H9 (cell line): ENCODE results near the gene MCU. TPM values are rescaled to one million over a fixed set of nuclear protein-coding genes. Genes with fewer than 3 reads are reported as not detected.

Source experiments
- DNase-seq: peaks from one replicate; pipeline ENCODE4 v3.0.0-alpha.2; 2017
- H2AFZ ChIP-seq: one replicate; pipeline ENCODE4 v1.6.1; 2013; ENCODE audit warnings: mild to moderate bottlenecking, low read length, control low read depth, moderate library complexity
- H2AK5ac ChIP-seq: 2 replicates; pipeline ENCODE4 v1.6.1; 2013; ENCODE audit warnings: low read length, control low read depth, mixed read lengths; ENCODE audit not compliant: insufficient read length
- H2BK120ac ChIP-seq: one replicate; pipeline ENCODE4 v1.6.1; 2013; ENCODE audit warnings: low read depth, mild to moderate bottlenecking, low read length, control low read depth, inconsistent platforms; ENCODE audit not compliant: poor library complexity, severe bottlenecking
- H2BK12ac ChIP-seq: 2 replicates; pipeline ENCODE4 v1.6.1; 2013; ENCODE audit warnings: low read length, control low read depth, mixed read lengths, low read depth; ENCODE audit not compliant: insufficient read length
- H2BK15ac ChIP-seq: 2 replicates; pipeline ENCODE4 v1.6.1; 2013; ENCODE audit warnings: low read depth, low read length, control low read depth
- H2BK20ac ChIP-seq: one replicate; pipeline ENCODE4 v1.6.1; 2013; ENCODE audit warnings: low read depth, mild to moderate bottlenecking, low read length, control low read depth, inconsistent platforms; ENCODE audit not compliant: poor library complexity, severe bottlenecking
- H2BK5ac ChIP-seq: 2 replicates; pipeline ENCODE4 v1.6.1; 2013; ENCODE audit warnings: low read length, control low read depth, mixed read lengths; ENCODE audit not compliant: insufficient read length
- H3K14ac ChIP-seq: 2 replicates; pipeline ENCODE4 v1.6.1; 2013; ENCODE audit warnings: low read length, control low read depth; ENCODE audit not compliant: insufficient read depth
- H3K18ac ChIP-seq: 2 replicates; pipeline ENCODE4 v1.6.1; 2013; ENCODE audit warnings: low read depth, mild to moderate bottlenecking, mixed read lengths, low read length, control low read depth; ENCODE audit not compliant: insufficient read length
- H3K23ac ChIP-seq: 2 replicates; pipeline ENCODE4 v1.6.1; 2013; ENCODE audit warnings: low read length, control low read depth, mixed read lengths, low read depth; ENCODE audit not compliant: insufficient read length
- H3K23me2 ChIP-seq: 2 replicates; pipeline ENCODE4 v1.6.1; 2013; ENCODE audit warnings: low read depth, mild to moderate bottlenecking, mixed read lengths, low read length, control low read depth; ENCODE audit not compliant: insufficient read length, poor library complexity, severe bottlenecking
- H3K27ac ChIP-seq: 2 replicates; pipeline ENCODE4 v1.5.1; 2013; ENCODE audit warnings: low read length, control low read depth, mixed read lengths, low read depth; ENCODE audit not compliant: insufficient read length
- H3K27me3 ChIP-seq: 2 replicates; pipeline ENCODE4 v1.6.1; 2013; ENCODE audit warnings: low read length, control low read depth, inconsistent platforms; ENCODE audit not compliant: insufficient read depth
- H3K4ac ChIP-seq: 2 replicates; pipeline ENCODE4 v1.6.1; 2013; ENCODE audit warnings: low read depth, mild to moderate bottlenecking, control low read depth, inconsistent platforms, low read length, moderate library complexity
- H3K4me1 ChIP-seq: 2 replicates; pipeline ENCODE4 v1.6.1; 2013; ENCODE audit warnings: low read length, control low read depth, inconsistent platforms; ENCODE audit not compliant: insufficient read depth
- H3K4me2 ChIP-seq: 2 replicates; pipeline ENCODE4 v1.6.1; 2013; ENCODE audit warnings: low read length, control low read depth, mixed read lengths; ENCODE audit not compliant: insufficient read length, insufficient read depth
- H3K56ac ChIP-seq: 2 replicates; pipeline ENCODE4 v1.6.1; 2013; ENCODE audit warnings: low read depth, mild to moderate bottlenecking, mixed read lengths, low read length, control low read depth; ENCODE audit not compliant: insufficient read length
- H3K79me1 ChIP-seq: 2 replicates; pipeline ENCODE4 v1.6.1; 2013; ENCODE audit warnings: low read depth, mild to moderate bottlenecking, moderate library complexity, low read length, control low read depth, inconsistent platforms; ENCODE audit not compliant: insufficient read depth, poor library complexity, severe bottlenecking
- H3K79me2 ChIP-seq: 2 replicates; pipeline ENCODE4 v1.6.1; 2013; ENCODE audit warnings: low read length, control low read depth, inconsistent platforms; ENCODE audit not compliant: insufficient read depth
- H3K9ac ChIP-seq: 2 replicates; pipeline ENCODE4 v1.6.1; 2013; ENCODE audit warnings: low read length, control low read depth, mixed read lengths; ENCODE audit not compliant: insufficient read length; ENCODE audit errors: extremely low read depth
- H3K9me3 ChIP-seq: one replicate; pipeline ENCODE4 v1.6.1; 2013; ENCODE audit warnings: low read depth, low read length, inconsistent platforms; ENCODE audit not compliant: control insufficient read depth
- H3T11ph ChIP-seq: one replicate; pipeline ENCODE4 v1.6.1; 2013; ENCODE audit warnings: mild to moderate bottlenecking, low read length, control low read depth, inconsistent platforms
- H4K20me1 ChIP-seq: one replicate; pipeline ENCODE4 v1.6.1; 2013; ENCODE audit not compliant: control insufficient read depth, insufficient read length, insufficient read depth
- H4K5ac ChIP-seq: 2 replicates; pipeline ENCODE4 v1.6.1; 2013; ENCODE audit warnings: low read depth, mild to moderate bottlenecking, mixed read lengths, low read length, control low read depth; ENCODE audit not compliant: insufficient read length
- H4K8ac ChIP-seq: replicated peaks from 2 replicates; pipeline ENCODE4 v1.6.1; 2013; ENCODE audit warnings: low read length, control low read depth, mixed read lengths, low read depth; ENCODE audit not compliant: insufficient read length
- H4K91ac ChIP-seq: 2 replicates; pipeline ENCODE4 v1.6.1; 2013; ENCODE audit warnings: low read depth, mild to moderate bottlenecking, moderate library complexity, mixed read lengths, low read length, control low read depth; ENCODE audit not compliant: insufficient read length
- H3K27ac Mint-ChIP-seq, 3 experiments: 2 replicates in 2 of 3; 3 replicates in 1 of 3; pipeline ENCODE4 v1.8.0; 2020 to 2021; ENCODE audit warnings: mixed read lengths in 3 of 3, mild to moderate bottlenecking in 1 of 3, moderate library complexity in 1 of 3
- H3K27me3 Mint-ChIP-seq: 2 replicates; pipeline ENCODE4 v1.8.0; 2021; ENCODE audit warnings: low read depth, mild to moderate bottlenecking, moderate library complexity, mixed read lengths
- H3K36me3 Mint-ChIP-seq, 3 experiments: 2 replicates in 2 of 3; 3 replicates in 1 of 3; pipeline ENCODE4 v1.8.0; 2020 to 2021; ENCODE audit warnings: low read depth in 3 of 3, mixed read lengths in 3 of 3; ENCODE audit not compliant: insufficient read depth in 1 of 3
- H3K4me1 Mint-ChIP-seq, 2 experiments: 2 replicates each; pipeline ENCODE4 v1.8.0; 2020; ENCODE audit warnings: mixed read lengths in 2 of 2
- H3K4me3 Mint-ChIP-seq, 2 experiments: 2 replicates in 1 of 2; 3 replicates in 1 of 2; pipeline ENCODE4 v1.8.0; 2020 to 2021; ENCODE audit warnings: mild to moderate bottlenecking in 2 of 2, mixed read lengths in 2 of 2, moderate library complexity in 1 of 2
- H3K9me3 Mint-ChIP-seq, 2 experiments: 2 replicates in 1 of 2; 3 replicates in 1 of 2; pipeline ENCODE4 v1.8.0; 2020; ENCODE audit warnings: mild to moderate bottlenecking in 2 of 2, mixed read lengths in 2 of 2, moderate library complexity in 1 of 2
- CTCF ChIP-seq: fragments of 200-600 bp; sonication (generic); conservative IDR thresholded peaks from 3 replicates; pipeline ENCODE4 v1.8.0; 2021; ENCODE audit warnings: antibody characterized with exemption, mild to moderate bottlenecking
- WGBS: extraction: QIAGEN DNeasy Blood & Tissue Kit; methylation state at CpG from one replicate; pipeline ENCODE4 v1.1.7; 2013; ENCODE audit warnings: missing lambda C conversion rate, low lambda C conversion rate, mixed read lengths; ENCODE audit not compliant: insufficient read length; ENCODE audit errors: extremely low coverage; 5-methylcytosine and 5-hydroxymethylcytosine counted together
- total RNA-seq: library from RNA; stranded (reverse); gene quantifications from 2 replicates; pipeline ENCODE4 v1.2.1, GENCODE V29; 2021

The MCU gene
- total RNA-seq, 1 experiment from 2014 or later: 36.6 TPM

- H3K14ac ChIP-seq: no peak overlapping the region
- no peak overlapping the region for H2BK120ac ChIP-seq
- no peak overlapping the region for H3K56ac ChIP-seq
- H4K8ac ChIP-seq: no peak overlapping the region
- no peak overlapping the region for H3T11ph ChIP-seq
- no peaks in the 10 kb centered on the region for H4K20me1 ChIP-seq
- Mint-ChIP-seq H3K4me1 (peaks cover 51 to 55% of the 10 kb centered on the region in 2 experiments), H3K27me3 (no peaks in the 10 kb centered on the region), H3K36me3 (no peaks in the 10 kb centered on the region; a peak in 1 of 7 replicates), H3K4me3 (no peak overlapping the region), H3K9me3 (no peaks in the 10 kb centered on the region), H3K27ac (peak overlapping the region in 2 of 3 experiments; percentile 62 to 87; a peak in 4 of 7 replicates)
- H3K18ac ChIP-seq: no peak overlapping the region
- H3K4me2 ChIP-seq: no peak overlapping the region
- no peak overlapping the region for H4K5ac ChIP-seq
- TF ChIP-seq CTCF: no peak
- H2BK12ac ChIP-seq: no peak overlapping the region
- DNase-seq: no peak
- H3K4ac ChIP-seq: no peak overlapping the region
- H4K91ac ChIP-seq: no peak overlapping the region
- H3K9ac ChIP-seq: no peak overlapping the region
- no peak overlapping the region for H2AFZ ChIP-seq
- H3K23me2 ChIP-seq: no peaks in the 10 kb centered on the region
- H2AK5ac ChIP-seq: no peak overlapping the region
- no peak overlapping the region for H3K23ac ChIP-seq
- H2BK15ac ChIP-seq: no peak overlapping the region
- H3K27ac ChIP-seq: no peak overlapping the region
- no peaks in the 10 kb centered on the region for H3K27me3 ChIP-seq
- no peaks in the 10 kb centered on the region for H3K9me3 ChIP-seq
- peaks cover 3% of the 10 kb centered on the region; the same call in 1 of the 2 replicates for H3K79me2 ChIP-seq
- no peak overlapping the region for H2BK20ac ChIP-seq
- WGBS: no CpG with 5 or more reads among the region's 1 CpG
- no peak overlapping the region for H2BK5ac ChIP-seq
- no peaks in the 10 kb centered on the region for H3K79me1 ChIP-seq
- H3K4me1 ChIP-seq: peaks cover 3% of the 10 kb centered on the region; the same call in 1 of the 2 replicates
These were observed 67.6 kb downstream of the MCU start for GRCh38 chr10:72759584-72759983.
